ENCODE measurements around the gene WDFY4.

WDFY4 gene

GRCh38 chr10:48985621-48986158 is 301.0 kb downstream of the WDFY4 start:
- Histone ChIP-seq H3K4me3 (no peak overlapping the region), H3K27me3 (no peaks in the 10 kb centered on the region), H3K27ac (no peak overlapping the region), H3K36me3 (no peaks in the 10 kb centered on the region), H3K9me3 (no peaks in the 10 kb centered on the region), H3K4me1 (no peaks in the 10 kb centered on the region)
- TF ChIP-seq CTCF (IDR thresholded peaks at IDR 0.05) = no peak
- DNase-seq = peak in 1 of 2 donors; percentile 62
- intact Hi-C loops (cut with DNase I; ENCODE audit: low total_unique reads) = loop anchor here (10.0 kb wide), 2 partner anchors 331 to 529 kb away; no protein-coding TSS in a partner anchor

GRCh38 chr10:48990226-48990625 is 305.6 kb downstream of the WDFY4 start:
- no peaks in the 10 kb centered on the region for H3K27me3 ChIP-seq
- no peaks in the 10 kb centered on the region for H3K9me3 ChIP-seq
- no peak for TF ChIP-seq CTCF (IDR thresholded peaks at IDR 0.05)
- H3K36me3 ChIP-seq = no peaks in the 10 kb centered on the region
- H3K4me3 ChIP-seq = no peak overlapping the region
- no peaks in the 10 kb centered on the region for H3K4me1 ChIP-seq
- intact Hi-C loops (cut with DNase I; ENCODE audit: low total_unique reads) = no loop called here
- H3K27ac ChIP-seq = no peak overlapping the region
- DNase-seq = no peak

- Histone ChIP-seq H3K4me3 (no peak overlapping the region), H3K27ac (no peak overlapping the region), H3K4me1 (no peaks in the 10 kb centered on the region), H3K27me3 (no peaks in the 10 kb centered on the region), H3K36me3 (no peaks in the 10 kb centered on the region), H3K9me3 (no peaks in the 10 kb centered on the region)
- intact Hi-C loops (cut with DNase I; ENCODE audit: low total_unique reads) = no loop called here
- DNase-seq = peak in 1 of 2 donors; percentile 39
- no peak for TF ChIP-seq CTCF (IDR thresholded peaks at IDR 0.05)
Observed at GRCh38 chr10:48993627-48994026, 309.0 kb downstream of the WDFY4 start.

GRCh38 chr10:48996329-48996728 is 311.7 kb downstream of the WDFY4 start:
- no peaks in the 10 kb centered on the region for H3K27me3 ChIP-seq
- no peaks in the 10 kb centered on the region for H3K9me3 ChIP-seq
- TF ChIP-seq CTCF (IDR thresholded peaks at IDR 0.05) = no peak
- H3K27ac ChIP-seq = no peak overlapping the region
- intact Hi-C loops (cut with DNase I; ENCODE audit: low total_unique reads) = no loop called here
- no peak overlapping the region for H3K4me3 ChIP-seq
- H3K4me1 ChIP-seq = peaks cover 0 to 4% (median 0%) of the 10 kb centered on the region in 4 donors
- no peaks in the 10 kb centered on the region for H3K36me3 ChIP-seq
- peak in 1 of 2 donors; percentile 17 for DNase-seq

- Histone ChIP-seq H3K9me3 (no peaks in the 10 kb centered on the region), H3K27ac (no peak overlapping the region), H3K4me1 (peaks cover 0 to 11% (median 0%) of the 10 kb centered on the region in 4 donors), H3K27me3 (no peaks in the 10 kb centered on the region), H3K4me3 (no peak overlapping the region), H3K36me3 (no peaks in the 10 kb centered on the region)
- intact Hi-C loops (cut with DNase I; ENCODE audit: low total_unique reads) = no loop called here
- no peak for DNase-seq
- TF ChIP-seq CTCF (IDR thresholded peaks at IDR 0.05) = no peak
Observed at GRCh38 chr10:48999346-48999745, 314.7 kb downstream of the WDFY4 start.
